Kidney epithelial cell (primary cell): ENCODE data around the gene PRMT2. TPM values are rescaled to one million over a fixed set of nuclear protein-coding genes. Genes with fewer than 3 reads are reported as not detected.
A peak's percentile ranks its signal among the peaks of the same experiment; 100 is the strongest.

Source experiments
- DNase-seq: peaks from one replicate; pipeline ENCODE4 v3.0.0-alpha.2; 2010; ENCODE audit warnings: low read depth
- H3K27me3 ChIP-seq: 2 replicates; pipeline ENCODE4 v1.6.0; 2011; ENCODE audit warnings: low read length; ENCODE audit not compliant: control insufficient read depth, insufficient read depth
- H3K36me3 ChIP-seq: 2 replicates; pipeline ENCODE4 v1.5.1; 2011; ENCODE audit warnings: low read length; ENCODE audit not compliant: control insufficient read depth, insufficient read depth
- H3K4me3 ChIP-seq: 2 replicates; pipeline ENCODE4 v1.5.1; 2011; ENCODE audit warnings: low read depth, mild to moderate bottlenecking, control low read depth, low read length
- total RNA-seq: library from RNA; depleted of rRNA; stranded (reverse); fragments of >200 nt; gene quantifications from 2 replicates; pipeline ENCODE4 v1.2.3, GENCODE V29; 2015
- TF ChIP-seq, protein P1 (sequence below): IDR thresholded peaks from 2 replicates; pipeline ENCODE4 v1.5.1; 2011; ENCODE audit warnings: mild to moderate bottlenecking, moderate library complexity, low read length, control low read depth, inconsistent platforms; ENCODE audit not compliant: insufficient read depth, poor library complexity, severe bottlenecking

The PRMT2 gene
- total RNA-seq, 1 donor from 2014 or later = 66.7 TPM

DNA sequence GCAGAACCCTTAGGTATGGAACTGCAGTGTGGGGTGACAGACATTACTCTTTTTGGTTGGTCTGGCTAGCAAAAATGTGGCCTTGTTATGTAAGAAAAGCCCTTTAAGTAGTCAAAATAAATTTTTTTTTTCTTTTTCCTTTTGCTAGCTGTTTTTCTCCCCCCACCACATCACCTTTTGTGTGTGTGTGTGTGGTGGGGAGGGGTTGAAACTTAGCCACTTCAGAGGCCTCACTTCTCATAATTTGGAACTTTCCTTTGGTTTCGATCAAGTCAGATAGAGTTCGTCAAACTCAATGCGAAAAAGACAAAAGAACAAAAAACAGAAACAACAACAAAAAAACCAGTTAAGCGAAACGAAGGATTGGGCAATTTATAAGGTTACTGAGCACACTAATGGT, 1.9 kb upstream of the PRMT2 start:
- DNase-seq = no peak
- H3K27me3 ChIP-seq = no peaks in the 10 kb centered on the region
- no peaks in the 10 kb centered on the region for H3K36me3 ChIP-seq
- no peak overlapping the region for H3K4me3 ChIP-seq
- TF ChIP-seq, protein P1, sequence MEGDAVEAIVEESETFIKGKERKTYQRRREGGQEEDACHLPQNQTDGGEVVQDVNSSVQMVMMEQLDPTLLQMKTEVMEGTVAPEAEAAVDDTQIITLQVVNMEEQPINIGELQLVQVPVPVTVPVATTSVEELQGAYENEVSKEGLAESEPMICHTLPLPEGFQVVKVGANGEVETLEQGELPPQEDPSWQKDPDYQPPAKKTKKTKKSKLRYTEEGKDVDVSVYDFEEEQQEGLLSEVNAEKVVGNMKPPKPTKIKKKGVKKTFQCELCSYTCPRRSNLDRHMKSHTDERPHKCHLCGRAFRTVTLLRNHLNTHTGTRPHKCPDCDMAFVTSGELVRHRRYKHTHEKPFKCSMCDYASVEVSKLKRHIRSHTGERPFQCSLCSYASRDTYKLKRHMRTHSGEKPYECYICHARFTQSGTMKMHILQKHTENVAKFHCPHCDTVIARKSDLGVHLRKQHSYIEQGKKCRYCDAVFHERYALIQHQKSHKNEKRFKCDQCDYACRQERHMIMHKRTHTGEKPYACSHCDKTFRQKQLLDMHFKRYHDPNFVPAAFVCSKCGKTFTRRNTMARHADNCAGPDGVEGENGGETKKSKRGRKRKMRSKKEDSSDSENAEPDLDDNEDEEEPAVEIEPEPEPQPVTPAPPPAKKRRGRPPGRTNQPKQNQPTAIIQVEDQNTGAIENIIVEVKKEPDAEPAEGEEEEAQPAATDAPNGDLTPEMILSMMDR = no peak

DNA sequence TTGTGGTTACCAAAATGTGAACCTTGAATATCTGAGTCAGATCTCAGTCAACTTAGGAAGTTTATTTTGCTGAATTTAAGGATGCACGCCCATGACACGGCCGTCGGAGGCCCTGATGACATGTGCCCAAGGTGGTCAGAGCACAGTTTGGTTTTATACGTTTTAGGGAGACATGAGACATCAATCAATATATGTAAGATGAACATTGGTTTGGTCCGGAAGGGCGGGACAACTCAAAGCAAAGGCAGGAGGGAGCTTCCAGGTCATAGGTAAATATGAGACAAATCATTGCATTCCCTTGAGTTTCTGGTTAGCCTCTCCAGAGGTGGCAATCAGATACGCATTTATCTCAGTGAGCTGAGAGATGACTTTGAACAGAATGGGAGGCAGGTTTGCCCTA, 1.0 kb upstream of the PRMT2 start:
- Histone ChIP-seq H3K36me3 (no peaks in the 10 kb centered on the region), H3K27me3 (no peaks in the 10 kb centered on the region), H3K4me3 (peak overlapping the region; percentile 97)
- DNase-seq = no peak
- TF ChIP-seq, protein P1 = no peak

DNA sequence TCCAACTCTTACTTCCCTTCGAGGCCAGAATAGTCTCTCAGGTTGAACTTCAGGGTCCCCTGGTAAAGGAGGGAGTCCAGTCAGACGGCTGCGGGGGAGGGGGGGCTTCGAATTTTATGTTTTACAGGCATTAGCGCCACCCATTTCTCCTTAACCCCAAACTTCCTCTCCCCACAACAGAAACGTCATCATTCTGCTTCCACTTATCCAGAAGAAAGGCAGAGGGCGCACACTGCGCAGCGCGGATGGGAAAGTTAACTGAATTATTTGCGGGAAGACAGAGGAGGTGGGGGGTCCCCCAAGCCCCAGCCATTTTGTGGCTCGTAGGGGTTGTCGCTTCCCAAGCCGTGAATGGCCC, 529 bp upstream of the PRMT2 start:
- H3K27me3 ChIP-seq = no peaks in the 10 kb centered on the region
- peak overlapping the region; percentile 97 for H3K4me3 ChIP-seq
- DNase-seq = peak; percentile 50
- TF ChIP-seq, protein P1 = peak; percentile 33
- H3K36me3 ChIP-seq = no peaks in the 10 kb centered on the region

DNA sequence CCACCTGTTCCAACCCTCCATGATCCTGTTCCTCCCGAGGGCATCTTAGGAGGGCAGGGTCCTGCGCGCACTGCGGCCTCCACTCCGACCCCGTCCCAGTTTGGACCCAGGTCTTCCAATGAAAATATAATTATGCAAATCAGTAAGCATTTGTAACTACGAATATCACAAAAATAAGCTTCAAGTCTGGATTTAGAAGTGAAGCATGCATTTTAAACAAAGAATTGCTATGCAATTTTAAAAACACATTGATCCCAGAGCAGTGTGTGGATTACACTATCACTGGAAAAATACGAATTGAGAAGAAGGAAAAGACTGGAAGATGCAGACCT, 673 bp downstream of the PRMT2 start:
- Histone ChIP-seq H3K36me3 (no peaks in the 10 kb centered on the region), H3K27me3 (no peaks in the 10 kb centered on the region), H3K4me3 (peak overlapping the region; percentile 97)
- no peak for DNase-seq
- TF ChIP-seq, protein P1 = no peak

DNA sequence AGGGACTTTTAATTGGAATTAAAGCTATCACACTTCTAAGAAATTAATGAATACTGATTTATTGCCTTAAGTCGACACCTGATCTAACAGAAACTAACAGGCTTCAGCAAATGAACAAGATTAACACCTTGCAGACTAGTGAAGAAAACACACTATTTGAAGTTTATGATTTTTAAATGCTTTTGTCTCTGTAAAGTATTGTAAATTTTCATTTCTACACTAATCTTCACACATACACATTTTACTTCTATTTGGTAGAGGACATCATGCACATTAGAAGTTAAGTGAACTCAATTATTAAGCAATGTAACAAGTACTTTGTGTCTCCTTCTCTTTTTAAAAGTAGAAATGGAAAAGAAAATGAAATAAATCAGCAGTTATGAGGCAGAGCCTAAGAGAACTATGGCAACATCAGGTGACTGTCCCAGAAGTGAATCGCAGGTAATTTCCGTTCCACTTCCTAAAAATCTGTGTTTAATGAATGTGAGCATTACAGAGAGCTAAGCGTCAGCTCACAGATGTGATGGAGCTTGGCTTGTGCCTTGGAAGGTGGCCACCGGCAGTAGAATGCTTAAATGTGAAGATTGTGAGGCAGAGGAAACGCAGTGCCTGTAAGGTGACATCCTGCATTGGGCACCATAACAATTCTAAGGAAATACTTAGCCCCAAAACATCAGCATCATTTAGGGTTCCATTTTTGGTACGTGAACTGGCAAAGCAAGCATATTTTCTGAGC, 1.2 kb downstream of the PRMT2 start:
- Histone ChIP-seq H3K27me3 (no peaks in the 10 kb centered on the region), H3K4me3 (peak overlapping the region; percentile 97), H3K36me3 (no peaks in the 10 kb centered on the region)
- TF ChIP-seq, protein P1 = no peak
- no peak for DNase-seq
